ENCODE measurements around the gene TAOK3.
"Not testable (repeated sequence)": the region's sequence is repeated elsewhere in the genome, so short reads cannot be mapped to it uniquely, and the experiment has no call there.

The TAOK3 gene

DNA sequence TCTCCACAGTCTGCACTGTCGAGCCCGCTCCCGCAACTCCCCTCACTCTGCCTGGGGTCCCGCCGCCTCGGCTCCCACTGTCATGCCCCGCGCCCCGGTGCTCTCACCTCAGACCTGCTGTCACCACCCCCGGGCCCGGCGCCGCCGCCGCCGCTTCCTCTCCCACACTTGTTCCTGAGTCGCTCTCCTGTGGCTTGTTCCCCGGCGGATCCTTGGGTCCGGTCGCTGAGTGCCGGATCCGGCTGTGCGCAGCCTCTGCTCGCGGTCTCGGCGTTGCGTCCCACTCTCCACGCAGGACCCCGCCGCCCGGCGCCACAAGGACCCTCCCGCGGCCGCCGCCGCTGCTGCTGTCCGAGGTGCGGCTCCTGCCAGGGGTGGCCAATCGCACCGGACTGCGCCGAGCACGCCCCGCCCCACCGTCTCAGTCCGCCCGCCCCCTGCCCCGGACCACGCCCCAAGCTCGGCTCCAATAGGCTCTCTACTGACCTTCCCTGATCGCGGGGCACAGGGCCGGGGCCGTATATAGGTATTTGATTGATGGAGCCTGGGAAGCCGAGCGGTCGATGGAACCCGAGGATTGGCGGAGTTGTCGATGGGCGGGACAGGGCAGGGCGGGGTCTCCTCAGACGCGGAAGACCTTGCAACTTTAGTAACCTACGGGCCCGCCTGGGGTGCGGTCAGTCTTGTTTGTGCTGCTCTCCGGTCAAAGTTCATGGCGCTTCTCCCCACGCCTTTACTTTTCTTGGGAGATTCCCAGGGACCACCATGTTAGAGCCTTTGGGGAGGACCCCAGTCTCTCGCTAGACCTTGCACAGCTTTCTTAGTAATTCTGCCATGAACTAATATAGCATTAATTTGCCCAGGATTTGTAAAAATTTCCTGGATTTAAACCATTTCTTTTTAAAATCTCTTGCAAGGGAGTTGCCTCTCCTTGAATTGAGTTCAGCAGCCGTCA is at the start of gene TAOK3:
Gene TAOK3, minus strand, starts transcription at position 367 of the 955 bp plus-strand sequence. CDS start 117,340 bp downstream, outside the sequence.
- peak; percentile 96 for DNase-seq (ENCODE audit: low spot score)

DNA sequence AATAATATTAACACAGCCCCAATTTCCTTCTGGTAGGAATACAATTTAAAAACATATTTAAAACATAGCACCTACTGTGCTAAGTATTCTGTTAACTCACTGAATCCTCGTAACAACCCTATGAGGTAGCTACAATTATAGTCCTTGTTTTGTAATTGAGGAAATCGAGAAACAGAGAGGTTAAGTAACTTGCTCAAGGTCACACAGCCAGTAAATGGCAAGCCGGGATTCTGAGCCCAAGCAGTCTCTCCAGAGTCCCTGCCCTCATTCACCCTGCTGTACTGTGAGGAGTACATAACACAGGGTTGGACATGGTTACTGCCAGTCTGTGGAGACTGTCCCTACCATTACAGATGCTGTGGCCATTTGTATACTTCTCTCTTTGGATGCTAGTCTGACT is 48.0 kb upstream of the TAOK3 start:
- no peak for DNase-seq (ENCODE audit: low spot score)

DNA sequence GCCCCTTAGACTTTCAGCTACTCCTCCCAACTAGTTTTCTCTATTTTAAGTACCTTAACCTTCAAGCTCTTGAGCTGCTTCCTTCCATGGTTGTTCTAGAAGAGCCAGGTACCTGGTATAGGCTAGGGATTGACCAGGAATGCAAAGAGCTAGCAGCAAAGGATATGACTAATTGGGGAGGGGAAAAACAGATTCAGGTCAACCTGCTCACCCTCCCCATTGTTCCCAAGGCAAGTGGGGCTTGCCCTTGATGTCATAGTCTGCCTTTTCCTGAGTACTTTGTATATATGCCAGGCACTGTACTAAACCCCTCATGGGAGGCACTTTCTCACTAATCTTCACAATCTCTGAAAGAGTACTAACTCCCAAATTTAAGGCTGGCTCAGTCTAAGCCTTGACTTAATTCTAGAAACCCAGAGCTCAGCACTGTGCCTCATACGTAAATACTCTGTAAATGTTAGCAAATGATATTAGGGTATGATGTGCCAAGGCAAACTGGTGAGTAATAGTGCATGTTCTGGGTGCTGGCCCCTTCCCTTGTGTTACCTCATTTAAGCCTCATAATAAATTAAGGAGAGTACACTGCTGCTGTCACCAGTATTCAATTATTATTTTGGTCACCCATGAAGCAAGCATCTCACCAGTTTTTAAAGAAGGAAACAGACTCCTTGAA is 45.8 kb upstream of the TAOK3 start:
- no peak for DNase-seq (ENCODE audit: low spot score)

DNA sequence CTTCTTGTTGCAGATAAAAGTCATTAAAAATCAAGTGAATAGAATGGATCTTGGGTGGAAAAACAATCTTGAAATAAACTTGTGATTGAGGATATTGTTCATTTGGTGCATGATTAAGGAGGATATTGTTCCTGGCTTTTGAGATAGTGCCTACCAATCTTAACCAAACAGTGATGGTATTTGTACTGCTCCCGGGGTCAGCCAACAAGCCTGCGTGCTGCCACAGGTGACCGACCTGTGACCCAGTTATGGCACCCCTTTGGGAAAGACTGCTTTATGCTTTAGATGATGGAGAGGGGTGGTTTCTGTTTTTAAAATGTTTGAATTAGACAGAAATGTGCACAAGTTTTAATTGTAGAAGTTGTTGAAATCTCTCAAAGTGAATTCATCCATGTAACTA is 45.2 kb upstream of the TAOK3 start:
- DNase-seq (ENCODE audit: low spot score): no peak

DNA sequence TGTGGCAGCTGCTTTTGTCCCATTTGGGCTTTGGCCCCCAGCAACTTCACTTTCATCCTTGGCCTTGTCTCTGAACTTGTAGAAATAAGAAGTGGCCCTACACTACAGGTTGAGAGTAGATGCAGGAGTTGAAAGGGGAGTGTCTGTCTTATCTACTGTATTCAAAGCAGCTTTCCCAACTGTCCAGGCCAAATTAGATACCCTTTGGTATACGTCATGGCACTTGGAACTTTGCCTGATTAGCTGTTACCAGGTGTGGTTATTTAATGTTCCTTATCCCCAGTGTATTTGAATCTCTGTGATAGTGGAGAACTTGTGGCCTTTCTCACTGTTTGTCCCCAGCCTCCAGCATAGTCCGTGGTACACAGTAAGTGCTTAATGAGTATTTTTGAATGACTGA is 37.1 kb upstream of the TAOK3 start:
- DNase-seq (ENCODE audit: low spot score): no peak

DNA sequence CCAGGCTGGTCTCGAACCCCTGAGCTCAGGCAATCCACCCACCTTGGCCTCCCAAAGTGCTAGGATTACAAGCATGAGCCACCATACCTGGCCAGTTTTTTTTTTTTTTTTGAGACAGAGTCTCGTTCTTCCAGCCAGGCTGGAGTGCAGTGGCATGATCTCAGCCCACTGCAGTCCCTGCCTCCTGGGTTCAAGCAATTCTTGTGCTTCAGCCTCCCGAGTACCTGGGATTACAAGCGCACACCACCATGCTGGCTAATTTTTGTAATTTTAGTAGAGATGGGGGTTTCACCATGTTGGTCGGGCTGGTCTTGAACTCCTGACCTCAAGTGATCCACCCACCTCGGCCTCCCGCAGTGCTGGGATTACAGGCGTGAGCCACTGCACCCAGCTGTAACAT is 35.5 kb upstream of the TAOK3 start:
- DNase-seq (ENCODE audit: low spot score): not testable (repeated sequence)

DNA sequence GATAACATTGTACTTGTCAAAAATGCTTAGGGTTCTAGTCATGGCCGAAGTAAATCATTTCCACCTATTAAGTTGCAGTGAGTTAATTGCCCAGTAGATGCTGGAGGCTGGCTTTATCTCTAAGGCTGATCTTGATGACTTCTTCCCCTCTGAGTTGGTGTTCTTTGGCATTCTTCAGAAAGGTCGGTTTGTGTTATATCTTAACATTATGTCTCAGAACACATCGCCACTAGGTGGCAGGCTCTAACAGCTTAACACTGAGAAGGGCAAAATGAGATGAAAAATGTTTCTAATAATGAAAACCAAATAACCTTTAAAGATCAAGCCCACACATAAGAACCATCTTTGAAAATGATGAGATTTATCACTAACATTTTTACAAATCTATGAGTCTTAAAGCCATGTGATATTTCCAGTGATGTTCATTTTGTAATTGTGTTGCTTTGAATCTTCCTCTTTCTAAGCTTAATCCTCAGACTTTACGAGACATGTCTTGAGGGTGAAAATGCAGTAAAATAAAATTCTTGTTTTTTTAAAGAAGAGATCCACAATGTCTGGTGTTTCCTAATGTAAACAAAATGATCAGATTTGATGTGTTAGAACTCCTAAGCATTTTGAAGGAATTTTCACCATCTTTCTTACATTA is 32.3 kb upstream of the TAOK3 start:
- peak; percentile 51 for DNase-seq (ENCODE audit: low spot score)

DNA sequence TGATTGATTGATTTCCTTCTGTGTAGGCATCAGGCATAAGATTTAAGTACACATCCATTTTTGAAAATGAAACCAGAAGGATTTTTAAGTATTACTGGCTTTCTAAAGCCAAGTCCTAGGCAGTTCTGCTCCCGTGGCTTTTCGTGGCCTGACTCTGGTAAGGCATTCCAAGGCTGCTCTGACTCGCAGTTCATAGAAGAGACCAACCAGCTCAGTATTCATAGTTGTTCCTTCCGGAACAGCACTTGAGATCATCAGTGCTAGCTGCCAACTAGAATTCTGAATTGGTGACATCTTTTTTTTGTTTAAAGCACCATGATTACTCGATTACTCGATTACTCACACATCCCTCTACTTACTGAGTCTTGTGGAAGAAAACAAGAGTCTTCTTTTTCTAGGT is 29.5 kb upstream of the TAOK3 start:
- DNase-seq (ENCODE audit: low spot score): no peak

DNA sequence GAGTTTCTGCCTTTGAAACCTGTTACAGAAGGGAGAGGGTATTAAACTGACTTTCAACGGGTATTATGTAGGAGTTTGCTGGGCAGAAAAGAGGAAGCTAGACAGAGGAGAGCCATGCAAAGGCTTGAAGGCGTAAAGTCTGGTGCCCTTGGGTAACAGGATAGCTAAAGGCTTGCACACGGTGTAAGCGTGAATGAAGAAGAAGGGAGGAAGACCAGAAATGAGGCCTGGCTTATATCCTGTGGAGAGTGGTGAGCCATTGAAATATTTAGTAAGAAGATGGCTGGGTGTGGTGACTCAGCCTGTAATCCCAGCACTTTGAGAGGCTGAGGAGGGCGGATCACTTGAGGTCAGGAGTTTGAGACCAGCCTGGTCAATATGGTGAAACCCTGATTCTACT is 26.2 kb upstream of the TAOK3 start:
- DNase-seq (ENCODE audit: low spot score): no peak

DNA sequence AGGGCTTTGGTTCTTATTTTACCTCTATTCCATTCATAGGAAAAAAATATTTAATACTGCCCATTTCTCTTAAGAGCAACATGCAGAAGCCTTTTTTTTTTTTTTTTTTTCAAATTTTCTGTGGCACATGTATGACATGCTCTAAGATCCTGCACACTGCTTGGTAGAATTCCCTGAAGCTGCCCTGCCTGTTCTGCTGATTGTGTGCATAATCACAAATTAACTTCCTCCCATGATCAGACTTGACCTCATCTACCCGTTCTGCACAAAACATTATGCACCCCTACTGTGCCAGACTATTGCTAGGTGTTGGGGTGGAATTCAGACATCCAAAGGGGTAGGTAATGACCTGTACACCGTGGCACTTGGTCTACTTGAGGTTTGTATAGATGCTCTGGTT is 25.8 kb upstream of the TAOK3 start:
- no peak for DNase-seq (ENCODE audit: low spot score)

DNA sequence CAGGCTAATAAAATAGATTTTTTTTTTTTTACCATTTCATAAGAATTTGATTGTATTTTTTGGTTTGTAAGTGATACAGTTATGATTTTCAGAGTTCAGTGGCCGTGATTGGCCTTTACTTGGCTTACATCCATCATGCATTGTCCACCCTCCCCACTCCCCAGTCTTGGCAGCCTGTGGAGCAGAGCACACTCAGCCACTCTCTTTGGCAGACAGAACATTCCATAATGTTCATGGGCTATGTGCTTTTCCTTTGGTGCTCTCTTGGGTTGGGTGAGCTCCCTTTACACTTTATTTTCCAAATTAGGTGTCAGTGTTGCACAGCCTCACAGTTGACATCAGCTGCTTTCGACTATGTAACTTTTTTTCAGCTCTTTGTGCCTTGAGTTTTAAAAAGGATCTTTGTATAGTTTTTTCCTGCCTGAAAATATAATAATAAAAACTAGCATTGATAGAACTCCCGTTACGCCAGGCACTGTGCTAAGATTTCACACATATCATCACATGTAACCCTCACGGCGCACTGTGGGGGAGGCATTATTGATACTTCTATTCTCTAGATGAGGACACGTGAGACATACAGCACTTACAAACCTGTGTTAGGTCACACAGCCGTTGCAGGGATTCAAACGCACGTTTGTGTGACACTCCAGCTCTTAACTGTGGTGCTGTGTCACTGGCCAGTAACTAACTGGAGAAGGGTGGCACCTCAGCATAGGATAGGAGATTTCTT is 25.2 kb upstream of the TAOK3 start:
- DNase-seq (ENCODE audit: low spot score): no peak

DNA sequence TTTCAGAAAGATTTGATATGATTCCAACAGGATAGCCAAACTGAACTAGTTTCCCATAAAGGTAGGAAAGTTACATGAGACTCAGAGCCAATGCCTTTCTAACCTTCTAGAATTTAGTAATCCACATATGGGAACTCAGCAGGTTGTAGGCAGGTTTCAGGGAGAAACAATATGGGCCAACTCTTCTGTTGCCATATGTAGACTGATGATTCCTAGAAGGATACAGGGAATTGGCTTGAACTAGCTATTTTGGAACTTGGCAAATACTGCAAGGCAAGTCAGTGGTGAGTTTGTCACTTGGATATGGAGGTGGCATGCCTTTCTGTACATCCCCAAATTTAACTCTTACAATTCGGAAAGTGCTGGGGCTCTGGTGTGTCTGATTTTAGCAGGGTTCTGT is 19.1 kb upstream of the TAOK3 start:
- no peak for DNase-seq (ENCODE audit: low spot score)

DNA sequence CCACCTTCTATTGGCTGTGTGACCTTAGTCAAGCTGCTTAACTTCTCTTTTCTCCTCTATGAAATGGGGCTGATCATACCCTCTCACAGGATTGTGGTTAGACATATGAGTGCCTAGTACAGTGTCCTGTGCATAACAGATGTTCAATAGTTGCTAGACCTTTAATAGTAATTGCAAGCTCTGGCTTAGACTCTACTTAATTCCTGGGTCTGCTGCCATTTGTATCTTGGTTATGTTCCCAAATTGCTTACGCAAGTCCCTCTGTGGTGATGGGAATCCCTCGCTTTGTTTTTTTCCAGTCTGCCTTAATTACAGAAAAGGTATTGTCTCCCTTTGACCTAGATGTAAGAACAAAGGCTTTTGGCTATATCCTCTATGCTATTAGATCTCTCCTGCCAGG is 18.7 kb upstream of the TAOK3 start:
- DNase-seq (ENCODE audit: low spot score): no peak

DNA sequence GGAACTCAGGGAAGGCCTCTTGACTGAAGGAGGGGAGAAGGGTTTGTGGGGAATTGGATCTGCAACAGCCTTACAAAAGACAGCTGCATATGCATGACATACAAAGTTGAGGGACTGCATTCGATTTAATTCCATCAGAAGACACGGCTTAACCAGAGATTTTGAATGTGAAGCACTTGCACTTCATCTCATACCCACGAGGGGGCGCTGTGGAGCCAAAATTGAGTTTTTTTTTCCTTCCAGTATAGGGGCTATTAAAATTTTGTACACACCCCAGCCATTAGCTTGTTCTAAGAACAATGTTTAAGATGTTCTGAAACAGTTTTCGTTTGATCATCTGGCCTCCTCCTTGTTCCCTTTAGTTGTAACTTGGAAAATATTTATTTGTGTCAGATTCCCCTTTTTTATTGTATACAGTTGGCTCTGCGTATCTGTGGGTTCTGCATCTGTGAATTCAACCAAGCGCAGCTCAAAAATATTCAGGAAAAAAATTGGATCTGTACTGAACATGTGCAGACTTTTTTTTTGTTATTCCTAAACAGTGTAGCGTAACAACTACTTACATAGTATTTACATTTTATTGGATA is 5.3 kb upstream of the TAOK3 start:
- DNase-seq (ENCODE audit: low spot score): peak; percentile 64

DNA sequence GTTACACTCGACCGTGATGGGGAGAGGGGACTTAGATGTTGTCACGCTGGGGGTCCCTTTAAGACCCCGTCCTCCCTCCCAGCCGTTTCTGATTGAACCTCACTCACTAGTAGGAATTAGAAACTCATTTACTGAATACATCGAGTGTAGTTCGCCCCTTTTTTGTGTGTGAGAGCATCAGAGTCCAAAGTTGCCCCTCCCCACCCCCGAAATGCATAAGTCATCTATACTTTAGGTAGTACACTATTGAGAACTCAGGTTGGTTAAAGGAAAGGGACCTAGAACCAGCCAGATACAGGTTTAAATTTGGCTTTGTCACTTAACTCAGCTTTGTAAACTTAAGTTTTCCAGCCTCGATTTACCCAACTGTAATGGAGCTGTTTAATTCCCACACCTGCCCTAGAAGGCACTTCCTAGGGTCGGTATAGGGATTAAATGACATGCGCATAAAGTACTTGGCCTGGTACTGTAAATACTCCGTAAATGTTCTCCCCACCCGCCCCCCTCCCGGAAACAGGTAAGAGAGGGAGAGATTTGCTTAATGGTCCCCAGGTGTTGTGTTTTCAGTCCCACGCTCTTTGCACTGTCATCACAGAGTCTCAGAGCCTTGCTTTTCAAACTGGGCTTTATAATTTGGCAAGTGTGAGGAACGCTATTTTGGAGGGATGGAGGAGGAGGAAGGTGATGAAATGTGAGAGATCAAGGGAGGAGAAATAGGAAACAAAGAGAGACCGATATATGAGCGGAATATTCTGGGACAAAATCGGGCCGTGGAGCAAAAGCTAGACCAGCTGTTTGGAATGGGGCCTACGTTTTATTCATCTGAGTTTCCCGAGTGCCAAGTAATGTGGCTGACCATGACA is 4.5 kb upstream of the TAOK3 start:
- DNase-seq (ENCODE audit: low spot score): no peak

DNA sequence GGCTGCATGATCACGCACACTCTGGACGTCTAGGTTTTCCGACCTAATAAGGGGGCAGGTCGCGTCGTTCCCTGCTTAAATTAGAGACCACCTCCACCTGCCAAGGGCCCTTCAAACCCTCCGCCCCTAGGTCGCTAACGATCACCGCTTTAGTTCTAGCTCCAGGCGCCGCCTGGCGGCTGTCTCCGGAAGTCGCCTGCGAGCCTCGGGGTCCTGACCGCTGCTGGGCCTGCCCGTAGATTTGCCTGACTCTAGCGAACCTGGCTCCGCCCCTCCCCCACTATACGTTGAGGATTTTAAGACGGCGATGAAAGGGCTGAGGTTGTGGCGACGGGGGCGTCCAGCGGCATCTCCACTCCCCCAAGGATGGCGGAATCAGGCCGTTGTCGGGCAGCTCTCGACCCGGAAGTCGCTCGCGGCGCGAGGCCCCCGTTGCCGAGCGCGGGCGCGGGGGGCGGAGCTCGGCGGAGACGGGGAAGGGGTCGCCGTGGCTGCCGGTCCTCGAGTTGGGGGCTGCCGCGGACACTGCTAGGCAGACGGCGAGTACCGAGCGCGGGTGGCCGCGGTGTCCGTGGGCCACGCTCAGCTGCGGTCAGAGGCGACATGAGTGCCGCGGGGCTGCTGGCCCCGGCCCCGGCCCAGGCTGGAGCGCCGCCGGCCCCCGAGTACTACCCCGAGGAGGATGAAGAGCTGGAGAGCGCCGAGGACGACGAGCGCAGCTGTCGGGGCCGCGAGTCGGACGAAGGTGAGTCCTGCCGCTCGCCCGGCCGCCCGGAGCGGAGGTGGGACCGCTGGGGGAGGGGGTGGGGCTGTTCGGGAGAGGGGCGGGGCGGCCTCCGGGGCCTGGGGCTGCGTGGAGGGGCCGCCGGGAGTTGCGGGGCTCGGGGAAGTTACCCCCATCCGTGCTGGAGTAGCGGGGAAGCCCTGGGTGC is 3.6 kb upstream of the TAOK3 start, which contains the start of gene SUDS3:
Gene SUDS3, plus strand, starts transcription at position 467 of the 932 bp plus-strand sequence. Its CDS starts 137 bp downstream, at position 604.
- DNase-seq (ENCODE audit: low spot score): peak; percentile 90

DNA sequence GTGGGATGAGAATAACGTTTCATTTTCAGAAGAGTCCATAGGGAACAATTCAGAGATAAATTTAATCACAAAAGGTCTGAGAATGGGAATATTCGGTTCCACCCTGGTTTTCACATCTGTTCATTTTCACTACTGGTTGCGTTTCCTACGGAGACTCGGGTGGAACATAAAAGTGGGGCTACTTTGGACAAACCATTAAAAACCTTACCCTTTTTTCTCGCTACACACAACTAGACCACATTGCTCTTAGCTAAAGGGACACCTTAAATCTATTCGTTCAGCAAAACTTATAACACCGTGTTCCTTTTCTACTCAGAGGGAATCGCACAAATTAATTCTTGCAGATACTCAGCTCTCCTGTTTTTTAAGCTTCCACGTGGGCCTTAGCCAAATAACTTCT is 2.6 kb upstream of the TAOK3 start:
- DNase-seq (ENCODE audit: low spot score): no peak

DNA sequence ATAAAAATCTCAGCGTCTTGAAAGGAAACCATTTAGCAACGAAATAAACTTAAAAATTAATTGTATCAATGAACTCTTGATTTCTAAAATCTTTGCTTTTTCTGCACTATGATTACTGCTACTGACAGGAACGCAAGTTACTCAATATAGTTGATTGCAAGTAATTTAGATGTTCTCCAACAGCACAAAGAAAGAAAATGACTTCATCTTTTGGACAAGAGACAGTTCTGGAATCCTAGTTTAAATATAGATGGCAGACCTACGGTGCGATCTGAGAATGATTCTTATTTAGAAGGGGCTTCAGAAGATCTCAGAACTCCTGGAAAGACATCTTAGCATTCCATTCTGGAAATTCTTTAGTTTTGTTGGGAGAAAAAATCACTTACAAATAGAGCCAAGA is 2.2 kb upstream of the TAOK3 start:
- DNase-seq (ENCODE audit: low spot score): no peak

DNA sequence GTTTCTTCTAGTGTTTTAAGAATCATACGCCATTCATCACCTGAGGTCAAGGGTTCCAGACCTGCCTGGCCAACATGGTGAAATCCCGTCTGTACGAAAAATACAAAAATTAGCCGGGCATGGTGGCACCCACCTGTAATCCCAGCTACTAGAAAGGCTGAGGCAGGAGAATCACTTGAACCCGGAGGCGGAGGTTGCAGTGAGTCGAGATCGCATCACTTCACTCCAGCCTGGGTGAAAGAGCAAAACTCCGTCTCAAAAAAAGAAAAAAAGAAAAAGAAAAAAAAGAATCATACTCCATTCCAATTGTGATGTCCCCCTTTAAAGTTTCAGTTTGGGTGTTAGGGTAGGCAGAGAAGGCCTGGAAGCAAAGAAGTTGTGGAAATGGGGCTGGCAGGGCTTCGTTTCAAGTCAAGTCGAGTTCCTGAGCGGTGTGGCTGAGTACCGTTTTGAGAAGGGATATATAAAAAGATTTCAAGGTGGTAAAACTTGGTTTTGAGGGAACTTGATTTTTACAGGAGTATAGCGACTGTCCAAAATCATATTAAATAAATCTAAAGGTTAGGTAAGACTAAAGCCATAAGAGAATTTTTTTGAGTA is 1.5 kb upstream of the TAOK3 start:
- DNase-seq (ENCODE audit: low spot score): no peak

Measured in D341Med (cell line).